Endothelial cell of umbilical vein (primary cell): ENCODE measurements around the gene ZNF264. TPM values are rescaled to one million over a fixed set of nuclear protein-coding genes. Genes with fewer than 3 reads are reported as not detected.

ENCODE experiments used
- BruUV-seq: library from RNA; stranded (reverse); fragments of 400-500 nt; replicated peaks from 2 replicates; lab custom pipeline; 2021; lab: Mats Ljungman, UMichigan
- CTCF ChIA-PET: fragments of 300-600, 350-600 bp; sonication (Branson Sonifier 250); formaldehyde crosslinking; loops from one replicate; lab custom pipeline; 2021; ENCODE audit warnings: antibody characterized with exemption, inconsistent platforms; lab: Charles Lee
- POLR2A ChIA-PET: fragments of 300-600, 350-600 bp; sonication (Branson Sonifier 250); formaldehyde crosslinking; loops from one replicate; lab custom pipeline; 2021; ENCODE audit warnings: antibody characterized with exemption, inconsistent platforms; lab: Charles Lee
- DNase-seq: peaks from one replicate; pipeline ENCODE4 v3.0.0-alpha.2; 2011; ENCODE audit warnings: low read depth, low spot score
- FAIRE-seq: peaks from 2 replicates; lab custom pipeline; 2011; peaks lifted over from hg19 to GRCh38; lab: Jason Lieb, UNC
- H2AFZ ChIP-seq: 2 replicates; pipeline ENCODE4 v1.6.0; 2012; ENCODE audit warnings: low read depth, low read length, control low read depth, inconsistent platforms
- H3K27ac ChIP-seq: 2 replicates; pipeline ENCODE4 v1.5.1; 2011; ENCODE audit warnings: low read depth, mild to moderate bottlenecking, control low read depth, low read length, moderate library complexity; ENCODE audit not compliant: insufficient read depth
- H3K27me3 ChIP-seq, 2 experiments: 2 replicates each; pipeline versions ENCODE4 v1.6.0 to v1.6.1; 2011; ENCODE audit warnings: low read length in 2 of 2, mixed read lengths in 1 of 2; ENCODE audit not compliant: control insufficient read depth in 2 of 2, insufficient read depth in 2 of 2
- H3K36me3 ChIP-seq, 2 experiments: 2 replicates in 1 of 2; 3 replicates in 1 of 2; pipeline ENCODE4 v1.5.1; 2011; ENCODE audit warnings: low read length in 2 of 2, mild to moderate bottlenecking in 1 of 2, moderate library complexity in 1 of 2; ENCODE audit not compliant: control insufficient read depth in 2 of 2, insufficient read depth in 2 of 2; ENCODE audit errors: extremely low read depth in 1 of 2
- H3K4me1 ChIP-seq: 3 replicates; pipeline ENCODE4 v1.5.1; 2011; ENCODE audit warnings: mild to moderate bottlenecking, low read length; ENCODE audit not compliant: control insufficient read depth, insufficient read depth; ENCODE audit errors: extremely low read depth
- H3K4me2 ChIP-seq: 2 replicates; pipeline ENCODE4 v1.6.1; 2011; ENCODE audit warnings: low read length, control low read depth, mixed read lengths; ENCODE audit not compliant: insufficient read depth
- H3K4me3 ChIP-seq, 3 experiments: fragments of 200-600 bp in 1 of 3; sonication (generic), shearing (Covaris generic) in 1 of 3; replicated peaks in 1 of 3; 2 replicates each; pipeline ENCODE4 v1.5.1; 2011 to 2016; ENCODE audit warnings: control low read depth in 3 of 3, low read length in 3 of 3, mild to moderate bottlenecking in 2 of 3, inconsistent platforms in 1 of 3, low read depth in 1 of 3, moderate library complexity in 1 of 3; ENCODE audit not compliant: insufficient read depth in 1 of 3
- H3K79me2 ChIP-seq: 2 replicates; pipeline ENCODE4 v1.6.0; 2012; ENCODE audit warnings: low read length, inconsistent platforms; ENCODE audit not compliant: control insufficient read depth, insufficient read depth
- H3K9ac ChIP-seq: replicated peaks from 2 replicates; pipeline ENCODE3; 2011; ENCODE audit warnings: low read length, control low read depth; ENCODE audit not compliant: insufficient read depth; ENCODE audit errors: extremely low read depth
- H3K9me1 ChIP-seq: replicated peaks from 3 replicates; pipeline ENCODE4 v1.6.0; 2011; ENCODE audit warnings: mild to moderate bottlenecking, low read length; ENCODE audit not compliant: control insufficient read depth, insufficient read depth; ENCODE audit errors: extremely low read depth
- H3K9me3 ChIP-seq: replicated peaks from 2 replicates; pipeline ENCODE4 v1.5.1; 2012; ENCODE audit warnings: low read length, inconsistent platforms; ENCODE audit not compliant: control insufficient read depth, insufficient read depth
- H4K20me1 ChIP-seq: replicated peaks from 2 replicates; pipeline ENCODE3; 2011; ENCODE audit warnings: mild to moderate bottlenecking, low read length; ENCODE audit not compliant: control insufficient read depth, insufficient read depth; ENCODE audit errors: extremely low read depth
- CTCF ChIP-seq, 2 donors: IDR thresholded peaks; 1 replicate in 1 of 2; 2 replicates in 1 of 2; pipeline ENCODE4 v1.5.1; 2011; ENCODE audit warnings: low read length in 2 of 2, mild to moderate bottlenecking in 2 of 2, moderate library complexity in 2 of 2, control low read depth in 1 of 2, inconsistent platforms in 1 of 2, low read depth in 1 of 2; ENCODE audit not compliant: insufficient read depth in 1 of 2; ENCODE audit errors: extremely low read depth in 1 of 2
- EZH2 ChIP-seq: IDR thresholded peaks from 2 replicates; pipeline ENCODE4 v1.6.1; 2012; ENCODE audit warnings: borderline replicate concordance, low read depth, mild to moderate bottlenecking, moderate library complexity, low read length, inconsistent platforms; ENCODE audit not compliant: severe bottlenecking
- FOS ChIP-seq: IDR thresholded peaks from 2 replicates; pipeline ENCODE4 v1.6.1; 2011; ENCODE audit warnings: mild to moderate bottlenecking, low read length, moderate library complexity, borderline replicate concordance; ENCODE audit not compliant: insufficient read depth
- GATA2 ChIP-seq: IDR thresholded peaks from 2 replicates; pipeline ENCODE4 v1.7.0; 2011; ENCODE audit warnings: low read depth, mild to moderate bottlenecking, moderate library complexity, mixed read lengths, low read length; ENCODE audit not compliant: insufficient read length, insufficient read depth
- JUN ChIP-seq: IDR thresholded peaks from 2 replicates; pipeline ENCODE4 v1.6.1; 2011; ENCODE audit warnings: borderline replicate concordance, low read depth; ENCODE audit not compliant: insufficient read length, insufficient read depth
- MAX ChIP-seq: IDR thresholded peaks from 2 replicates; pipeline ENCODE4 v1.6.1; 2011; ENCODE audit not compliant: insufficient read depth, insufficient read length
- MYC ChIP-seq: IDR thresholded peaks from one replicate; pipeline ENCODE4 v1.6.1; 2011; ENCODE audit warnings: mild to moderate bottlenecking, low read depth, low read length
- POLR2A ChIP-seq: IDR thresholded peaks from 2 replicates; pipeline ENCODE4 v1.6.1; 2012; ENCODE audit warnings: low read depth, mild to moderate bottlenecking, control low read depth, low read length
- POLR2AphosphoS5 ChIP-seq: IDR thresholded peaks from 2 replicates; pipeline ENCODE4 v1.6.1; 2012; ENCODE audit warnings: low read depth, mild to moderate bottlenecking, control low read depth, low read length, moderate library complexity; ENCODE audit not compliant: insufficient read depth
- dilution Hi-C: fragments of 300-500 bp; cut with MboI; formaldehyde crosslinking; loops from one replicate; pipeline ENCODE4 v1.15.0; 2019; ENCODE audit warnings: low sequenced_read_pairs; ENCODE audit not compliant: extremely low pct_ligation_motif_present
- intact Hi-C: fragments of 100-400 bp; cut with micrococcal nuclease; formaldehyde crosslinking; loops from one replicate; pipeline ENCODE4 v1.10.0; 2022
- polyA plus RNA-seq, 4 experiments: library from polyadenylated mRNA; depleted of rRNA in 3 of 4; stranded (reverse) in 3 of 4; unstranded in 1 of 4; fragments of >200 nt; gene quantifications; 2 replicates each; pipeline versions ENCODE4 v1.2.1 to v1.2.3, GENCODE V29; 2011 to 2012; ENCODE audit warnings: missing spikeins in 1 of 4
- total RNA-seq: library from RNA; stranded (reverse); gene quantifications from 2 replicates; pipeline ENCODE4 v1.2.3, GENCODE V29; 2021

The ZNF264 gene
- total and polyA plus RNA-seq, 2 donors (not counting 3 experiments of a cell fraction or from before 2014, with no cell fraction given): 4.4 to 20.5 TPM

- no peaks in the 10 kb centered on the region for H3K9me3 ChIP-seq
- no peak overlapping the region for H3K4me3 ChIP-seq
- dilution Hi-C loops (no loop called here), intact Hi-C loops (no loop called here)
- H4K20me1 ChIP-seq: no peaks in the 10 kb centered on the region
- no peaks in the 10 kb centered on the region for H3K9me1 ChIP-seq
- H3K4me2 ChIP-seq: no peak overlapping the region
- DNase-seq: no peak
- FAIRE-seq: no peak
- H3K36me3 ChIP-seq: no peaks in the 10 kb centered on the region
- CTCF ChIA-PET: no interaction called here
- H2AFZ ChIP-seq: no peak overlapping the region
- H3K79me2 ChIP-seq: no peaks in the 10 kb centered on the region
- TF ChIP-seq FOS: no peak
- no peak for TF ChIP-seq MYC
- no peak for TF ChIP-seq CTCF (IDR thresholded peaks at IDR 0.05; ENCODE audit: extremely low read depth in 1 of 2, insufficient read depth in 1 of 2, low read depth in 1 of 2, low read length in 2 of 2)
- no peaks in the 10 kb centered on the region for H3K27me3 ChIP-seq
- POLR2A ChIA-PET: no interaction called here
- no TSS peak for BruUV-seq
- H3K4me1 ChIP-seq: no peaks in the 10 kb centered on the region
- no peak overlapping the region for H3K27ac ChIP-seq
- H3K9ac ChIP-seq: no peak overlapping the region
Observed at GRCh38 chr19:57231686-57232085, 40.4 kb downstream of the ZNF264 start.

GRCh38 chr19:57233207-57233606 lies 41.9 kb downstream of the ZNF264 start:
- intact Hi-C loops: no loop called here
- H2AFZ ChIP-seq: no peak overlapping the region
- H3K27me3 ChIP-seq: no peaks in the 10 kb centered on the region
- no peak overlapping the region for H3K9ac ChIP-seq
- no peaks in the 10 kb centered on the region for H4K20me1 ChIP-seq
- H3K4me1 ChIP-seq: no peaks in the 10 kb centered on the region
- H3K4me2 ChIP-seq: no peak overlapping the region
- TF ChIP-seq POLR2AphosphoS5: no peak
- TF ChIP-seq MAX: no peak
- no peak for TF ChIP-seq EZH2
- no peak for TF ChIP-seq FOS
- TF ChIP-seq JUN: no peak
- no peak for TF ChIP-seq GATA2
- no peak for TF ChIP-seq MYC
- TF ChIP-seq POLR2A: no peak
- TF ChIP-seq CTCF (IDR thresholded peaks at IDR 0.05; ENCODE audit: extremely low read depth in 1 of 2, insufficient read depth in 1 of 2, low read depth in 1 of 2, low read length in 2 of 2): no peak
- dilution Hi-C loops: no loop called here
- no TSS peak for BruUV-seq
- no peak overlapping the region for H3K4me3 ChIP-seq
- no peaks in the 10 kb centered on the region for H3K9me3 ChIP-seq
- CTCF ChIA-PET: interaction anchor here (0.6 kb wide), 1 partner anchor 13 kb away, joined by 3 read pairs; no protein-coding TSS in a partner anchor
- H3K27ac ChIP-seq: no peak overlapping the region
- DNase-seq (no peak), FAIRE-seq (no peak)
- POLR2A ChIA-PET: interaction anchor here (0.5 kb wide), 1 partner anchor 42 kb away, joined by 3 read pairs; no protein-coding TSS in a partner anchor
- H3K9me1 ChIP-seq: no peaks in the 10 kb centered on the region
- H3K79me2 ChIP-seq: no peaks in the 10 kb centered on the region
- H3K36me3 ChIP-seq: no peaks in the 10 kb centered on the region
